Choroid plexus epithelial cell (primary cell): ENCODE measurements around the gene ZNF212.

Experiments
- DNase-seq: peaks from one replicate; pipeline ENCODE4 v3.0.0-alpha.2; 2010; ENCODE audit warnings: low read depth
- H3K4me3 ChIP-seq: 2 replicates; pipeline ENCODE4 v1.5.1; 2011; ENCODE audit warnings: low read depth, mild to moderate bottlenecking, control low read depth, low read length, moderate library complexity
- TF ChIP-seq, protein P1 (sequence below): conservative IDR thresholded peaks from 2 replicates; pipeline ENCODE4 v1.5.1; 2011; ENCODE audit warnings: low read depth, mild to moderate bottlenecking, control low read depth, inconsistent platforms, low read length, moderate library complexity

ZNF212 gene

DNA sequence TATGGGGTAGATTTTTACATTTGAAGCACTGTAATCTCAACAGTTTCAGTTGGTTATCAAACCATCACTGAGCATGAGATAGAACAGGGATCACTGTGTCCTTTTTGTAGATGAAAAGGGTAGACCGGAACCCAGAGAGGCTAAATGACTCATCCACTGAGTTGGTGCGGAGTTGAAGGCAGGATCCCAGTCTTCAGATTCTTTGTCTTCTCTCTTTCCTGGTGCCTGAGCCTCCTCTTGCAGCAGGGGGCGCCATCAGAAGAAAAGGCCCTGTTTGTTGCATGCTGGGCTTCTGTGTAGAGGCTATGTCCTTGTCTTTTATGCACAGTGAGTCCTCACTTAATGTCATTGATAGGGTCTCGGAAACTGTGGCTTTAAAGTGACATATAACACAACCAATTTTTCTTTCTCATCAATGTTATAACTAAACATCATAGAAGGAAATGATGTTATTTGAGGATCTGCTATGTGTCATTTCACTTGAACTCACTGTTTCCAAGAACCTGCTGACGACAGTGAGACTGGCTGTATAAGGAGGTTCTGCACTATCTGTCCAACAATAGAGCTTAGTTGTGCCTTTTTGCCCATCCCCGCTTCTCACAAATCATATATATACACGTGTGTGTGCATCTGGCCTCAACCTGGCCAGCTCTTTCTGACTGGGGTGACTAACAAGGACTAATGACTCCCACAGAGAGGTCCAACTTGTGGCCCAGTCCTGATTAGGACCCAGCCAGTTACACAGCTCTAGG, 29.8 kb upstream of the ZNF212 start:
- H3K4me3 ChIP-seq: no peak overlapping the region
- TF ChIP-seq, protein P1, sequence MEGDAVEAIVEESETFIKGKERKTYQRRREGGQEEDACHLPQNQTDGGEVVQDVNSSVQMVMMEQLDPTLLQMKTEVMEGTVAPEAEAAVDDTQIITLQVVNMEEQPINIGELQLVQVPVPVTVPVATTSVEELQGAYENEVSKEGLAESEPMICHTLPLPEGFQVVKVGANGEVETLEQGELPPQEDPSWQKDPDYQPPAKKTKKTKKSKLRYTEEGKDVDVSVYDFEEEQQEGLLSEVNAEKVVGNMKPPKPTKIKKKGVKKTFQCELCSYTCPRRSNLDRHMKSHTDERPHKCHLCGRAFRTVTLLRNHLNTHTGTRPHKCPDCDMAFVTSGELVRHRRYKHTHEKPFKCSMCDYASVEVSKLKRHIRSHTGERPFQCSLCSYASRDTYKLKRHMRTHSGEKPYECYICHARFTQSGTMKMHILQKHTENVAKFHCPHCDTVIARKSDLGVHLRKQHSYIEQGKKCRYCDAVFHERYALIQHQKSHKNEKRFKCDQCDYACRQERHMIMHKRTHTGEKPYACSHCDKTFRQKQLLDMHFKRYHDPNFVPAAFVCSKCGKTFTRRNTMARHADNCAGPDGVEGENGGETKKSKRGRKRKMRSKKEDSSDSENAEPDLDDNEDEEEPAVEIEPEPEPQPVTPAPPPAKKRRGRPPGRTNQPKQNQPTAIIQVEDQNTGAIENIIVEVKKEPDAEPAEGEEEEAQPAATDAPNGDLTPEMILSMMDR: peak; percentile 92
- DNase-seq: peak; percentile 88

DNA sequence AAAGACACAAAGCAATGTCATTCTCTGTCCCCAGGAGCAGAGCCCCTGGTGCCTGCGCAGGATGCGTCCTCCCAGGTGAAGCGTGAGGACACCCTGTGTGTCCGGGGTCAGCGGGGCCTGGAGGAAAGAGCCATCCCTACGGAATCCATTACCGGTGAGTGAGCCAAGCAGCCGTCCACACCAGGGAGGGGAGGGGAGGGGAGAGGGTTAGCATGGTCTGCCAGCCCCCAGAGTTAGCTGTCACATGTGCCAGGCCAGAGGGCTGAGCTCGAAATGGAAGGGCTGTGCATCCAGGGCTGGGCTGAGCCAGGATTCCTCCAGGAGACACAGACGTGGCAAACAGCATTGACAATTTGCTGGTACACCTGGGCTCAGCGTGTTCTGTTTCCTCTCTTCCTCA, 28.9 kb upstream of the ZNF212 start:
- TF ChIP-seq, protein P1: no peak
- DNase-seq: no peak
- H3K4me3 ChIP-seq: no peak overlapping the region

DNA sequence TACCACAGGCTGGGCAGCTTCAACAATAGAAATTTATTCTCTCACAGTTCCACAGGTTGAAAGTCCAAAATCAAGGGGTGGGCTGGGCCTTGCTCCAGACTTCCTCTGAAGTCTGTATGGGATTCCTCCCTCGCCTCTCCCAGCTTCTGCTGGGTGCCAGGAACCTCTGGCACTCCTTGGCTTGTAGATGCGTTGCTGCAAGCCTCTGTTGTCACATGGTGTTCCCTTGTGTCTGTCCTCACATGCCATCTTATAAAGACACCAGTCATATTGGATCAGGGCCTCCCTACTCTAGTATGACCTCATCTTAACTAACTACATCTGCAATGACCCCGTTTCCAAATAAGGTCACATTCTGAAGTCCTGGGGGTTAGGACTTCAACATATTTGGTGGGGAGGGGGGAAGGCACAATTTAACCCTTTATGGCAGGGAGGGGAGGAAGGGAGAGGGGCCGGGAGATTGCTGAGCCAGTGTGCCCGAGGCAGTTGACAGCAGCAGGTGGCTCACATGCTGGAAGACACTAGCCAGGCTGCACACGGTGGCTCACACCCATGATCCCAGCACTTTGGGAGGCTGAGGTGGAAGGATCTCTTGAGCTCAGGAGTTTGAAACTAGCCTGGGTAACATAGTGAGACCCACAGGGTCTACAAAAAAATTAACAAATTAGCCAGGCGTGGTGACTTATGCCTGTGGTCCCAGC, 25.3 kb upstream of the ZNF212 start:
- no peak overlapping the region for H3K4me3 ChIP-seq
- DNase-seq: no peak
- TF ChIP-seq, protein P1: no peak

DNA sequence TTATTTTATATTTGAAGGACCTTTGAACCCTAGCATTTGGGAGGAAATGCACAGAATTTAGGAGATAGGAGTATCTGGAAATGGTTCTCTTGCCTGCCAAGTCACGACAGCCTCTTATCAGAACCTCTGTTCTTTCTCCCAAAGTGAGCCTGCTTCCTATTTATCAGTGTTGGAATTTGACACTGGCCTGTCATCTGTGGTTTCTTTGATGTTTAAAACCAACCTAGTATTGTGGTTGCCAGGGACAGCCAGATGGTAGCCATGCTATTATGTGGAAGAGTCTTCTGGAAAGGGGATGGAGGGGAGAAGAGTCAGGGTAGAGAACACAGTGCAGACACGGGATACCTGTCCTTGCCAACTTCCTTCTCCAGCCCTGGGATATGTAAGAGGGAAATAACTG, 23.0 kb upstream of the ZNF212 start:
- DNase-seq: no peak
- TF ChIP-seq, protein P1: no peak
- H3K4me3 ChIP-seq: no peak overlapping the region

DNA sequence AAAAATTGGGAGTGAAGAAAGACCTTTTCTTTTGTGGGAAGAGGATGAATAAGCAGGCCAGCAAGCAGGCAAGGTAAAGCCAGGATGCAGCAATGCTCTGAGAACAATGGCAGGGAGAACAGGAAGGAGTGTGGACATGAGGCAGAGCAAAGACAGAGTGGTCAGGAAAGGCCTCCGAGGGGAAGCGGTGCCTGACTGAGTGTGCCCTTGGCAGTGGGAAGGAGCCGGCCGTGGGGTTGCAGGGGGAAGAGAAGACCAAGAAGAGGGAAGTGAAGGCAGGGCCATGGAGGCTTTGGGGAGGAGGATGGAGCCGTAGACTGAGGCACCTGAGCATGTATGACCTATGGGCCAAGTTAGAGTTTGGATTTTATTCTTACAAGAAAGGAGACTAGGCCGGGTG, 21.9 kb upstream of the ZNF212 start:
- TF ChIP-seq, protein P1: no peak
- no peak for DNase-seq

DNA sequence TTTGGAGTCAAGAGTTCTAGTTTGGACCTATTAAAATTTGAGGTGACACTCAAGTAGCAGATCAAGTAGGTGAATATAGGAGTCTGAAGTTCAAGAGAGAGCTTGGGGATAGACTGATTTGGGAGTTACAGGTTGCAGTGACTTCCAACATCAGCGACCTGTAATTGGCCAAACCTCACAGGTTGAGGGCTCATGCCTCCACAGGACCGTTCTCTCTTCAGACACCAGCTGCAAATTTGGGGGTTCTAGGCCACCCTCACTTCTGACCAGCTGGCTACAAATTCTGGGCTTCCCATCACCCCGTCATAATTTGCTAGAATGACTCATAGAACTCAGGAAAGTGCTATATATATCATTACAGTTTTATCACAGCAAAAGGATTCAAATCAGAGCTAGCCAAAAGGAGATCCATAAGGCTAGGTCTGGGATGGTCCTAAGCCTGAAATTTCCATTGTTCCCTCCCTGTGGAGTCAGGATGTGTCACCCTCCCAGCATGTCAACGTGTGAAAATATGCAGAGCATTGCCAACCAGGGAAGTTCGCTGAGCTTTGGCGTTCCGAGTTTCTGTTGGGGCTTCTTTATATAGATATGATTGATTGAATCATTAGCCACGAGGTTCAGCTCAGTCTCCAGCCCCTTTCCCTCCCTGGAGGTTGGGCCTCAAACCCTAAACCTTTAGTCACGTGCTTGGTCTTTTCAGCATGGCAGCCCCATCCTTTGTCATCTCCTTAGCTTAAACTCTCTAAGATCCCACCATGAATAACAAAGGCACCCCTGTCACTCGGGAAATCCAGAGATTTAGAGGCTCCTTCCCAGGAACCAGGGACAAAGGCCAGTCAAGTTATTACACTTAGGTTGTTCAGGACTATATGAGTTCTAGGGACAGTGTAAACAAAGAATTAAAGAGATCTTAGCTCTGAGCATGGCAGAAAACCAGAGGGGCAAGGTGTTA, 20.7 kb upstream of the ZNF212 start:
- DNase-seq: no peak
- TF ChIP-seq, protein P1: no peak
- H3K4me3 ChIP-seq: no peak overlapping the region

More for the DNA sequence above, 21.9 kb upstream of the ZNF212 start:
- H3K4me3 ChIP-seq: no peak overlapping the region
